ENCODE data around the gene B4GALNT3. TPM values are rescaled to one million over a fixed set of nuclear protein-coding genes. Genes with fewer than 3 reads are reported as not detected.

B4GALNT3 gene
- total RNA-seq, 1 donor from 2014 or later, result 2.9 TPM

DNA sequence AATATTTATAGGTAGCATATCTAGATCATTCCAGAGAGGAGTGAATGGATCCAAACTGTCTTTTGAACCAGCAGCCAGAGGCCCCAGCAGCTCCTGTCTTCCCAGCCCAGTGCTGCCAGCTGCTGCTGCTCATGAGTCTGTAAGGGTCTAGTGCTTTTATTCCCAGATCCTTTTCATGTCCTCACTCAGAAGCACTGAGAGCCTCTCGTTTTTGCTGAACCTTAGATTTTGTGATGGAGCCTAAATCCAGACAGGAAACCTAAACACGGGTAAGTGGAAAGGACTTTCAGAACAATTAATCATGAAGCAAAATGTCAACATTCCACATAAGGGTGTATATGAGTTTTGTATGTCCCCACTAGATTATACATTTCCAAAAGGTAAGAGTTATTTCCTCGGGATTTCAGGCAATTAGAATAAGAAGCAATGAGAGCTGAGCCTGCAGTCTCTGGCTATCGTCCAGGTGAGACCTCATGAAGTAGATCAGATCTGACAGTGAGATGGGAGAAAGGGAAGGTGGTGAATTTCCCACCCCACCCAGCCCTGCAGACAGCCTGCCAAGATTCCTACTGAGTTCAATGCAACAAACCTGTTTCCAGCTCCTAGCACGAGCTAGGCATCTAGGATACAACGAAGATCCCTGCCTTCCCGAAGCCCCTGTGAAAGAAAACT is 119.1 kb downstream of the B4GALNT3 start:
- TF ChIP-seq, protein P1, sequence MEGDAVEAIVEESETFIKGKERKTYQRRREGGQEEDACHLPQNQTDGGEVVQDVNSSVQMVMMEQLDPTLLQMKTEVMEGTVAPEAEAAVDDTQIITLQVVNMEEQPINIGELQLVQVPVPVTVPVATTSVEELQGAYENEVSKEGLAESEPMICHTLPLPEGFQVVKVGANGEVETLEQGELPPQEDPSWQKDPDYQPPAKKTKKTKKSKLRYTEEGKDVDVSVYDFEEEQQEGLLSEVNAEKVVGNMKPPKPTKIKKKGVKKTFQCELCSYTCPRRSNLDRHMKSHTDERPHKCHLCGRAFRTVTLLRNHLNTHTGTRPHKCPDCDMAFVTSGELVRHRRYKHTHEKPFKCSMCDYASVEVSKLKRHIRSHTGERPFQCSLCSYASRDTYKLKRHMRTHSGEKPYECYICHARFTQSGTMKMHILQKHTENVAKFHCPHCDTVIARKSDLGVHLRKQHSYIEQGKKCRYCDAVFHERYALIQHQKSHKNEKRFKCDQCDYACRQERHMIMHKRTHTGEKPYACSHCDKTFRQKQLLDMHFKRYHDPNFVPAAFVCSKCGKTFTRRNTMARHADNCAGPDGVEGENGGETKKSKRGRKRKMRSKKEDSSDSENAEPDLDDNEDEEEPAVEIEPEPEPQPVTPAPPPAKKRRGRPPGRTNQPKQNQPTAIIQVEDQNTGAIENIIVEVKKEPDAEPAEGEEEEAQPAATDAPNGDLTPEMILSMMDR (IDR thresholded peaks at IDR 0.05), result no peak
- H3K9me3 Mint-ChIP-seq (ENCODE audit: low read depth), result peaks cover 5% of the 10 kb centered on the region
- H3K4me3 Mint-ChIP-seq (ENCODE audit: unreplicated experiment), result no peak overlapping the region
- H3K4me1 Mint-ChIP-seq (ENCODE audit: low read depth), result peaks cover 37% of the 10 kb centered on the region
- H3K36me3 Mint-ChIP-seq (ENCODE audit: low read depth), result no peaks in the 10 kb centered on the region
- peak overlapping the region; percentile 17 for H3K27ac Mint-ChIP-seq (ENCODE audit: unreplicated experiment)
- no peaks in the 10 kb centered on the region for H3K27me3 Mint-ChIP-seq (ENCODE audit: low read depth)
- DNase-seq (ENCODE audit: low spot score), result no peak

DNA sequence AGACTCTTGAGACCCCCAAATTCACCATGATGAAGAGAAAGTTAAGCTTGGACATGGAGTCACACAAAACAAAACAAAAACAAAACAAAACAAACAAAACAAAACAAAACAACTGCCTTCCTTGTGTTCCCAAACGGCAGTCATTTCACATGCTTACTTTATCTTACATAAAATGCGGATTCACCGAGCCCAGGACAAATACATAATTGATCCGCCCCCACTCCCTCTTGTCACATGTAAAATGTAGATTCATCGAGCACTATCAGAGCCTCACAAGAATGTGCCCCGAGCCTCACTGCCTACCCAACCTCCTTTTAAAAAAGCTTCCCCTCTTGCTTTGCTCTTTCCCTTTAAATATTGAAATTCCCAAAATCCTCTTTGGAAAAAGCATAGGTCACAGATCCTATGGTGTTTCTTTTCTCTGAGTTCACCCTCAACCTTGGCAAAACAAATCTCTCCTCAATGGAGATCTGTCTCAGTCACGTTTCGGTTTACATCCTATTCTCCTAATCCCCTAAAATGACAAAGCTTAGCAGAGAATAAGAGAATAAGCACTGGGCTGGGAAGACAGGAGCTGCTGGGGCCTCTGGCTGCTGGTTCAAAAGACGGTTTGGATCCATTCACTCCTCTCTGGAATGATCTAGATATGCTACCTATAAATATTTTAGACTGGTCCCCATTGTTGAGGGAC is 119.8 kb downstream of the B4GALNT3 start:
- H3K27ac Mint-ChIP-seq (ENCODE audit: unreplicated experiment), result no peak overlapping the region
- TF ChIP-seq, protein P1 (IDR thresholded peaks at IDR 0.05), result no peak
- DNase-seq (ENCODE audit: low spot score), result no peak
- H3K36me3 Mint-ChIP-seq (ENCODE audit: low read depth), result no peaks in the 10 kb centered on the region
- H3K4me1 Mint-ChIP-seq (ENCODE audit: low read depth), result peaks cover 34% of the 10 kb centered on the region
- peaks cover 2% of the 10 kb centered on the region for H3K9me3 Mint-ChIP-seq (ENCODE audit: low read depth)
- no peak overlapping the region for H3K4me3 Mint-ChIP-seq (ENCODE audit: unreplicated experiment)
- no peaks in the 10 kb centered on the region for H3K27me3 Mint-ChIP-seq (ENCODE audit: low read depth)

DNA sequence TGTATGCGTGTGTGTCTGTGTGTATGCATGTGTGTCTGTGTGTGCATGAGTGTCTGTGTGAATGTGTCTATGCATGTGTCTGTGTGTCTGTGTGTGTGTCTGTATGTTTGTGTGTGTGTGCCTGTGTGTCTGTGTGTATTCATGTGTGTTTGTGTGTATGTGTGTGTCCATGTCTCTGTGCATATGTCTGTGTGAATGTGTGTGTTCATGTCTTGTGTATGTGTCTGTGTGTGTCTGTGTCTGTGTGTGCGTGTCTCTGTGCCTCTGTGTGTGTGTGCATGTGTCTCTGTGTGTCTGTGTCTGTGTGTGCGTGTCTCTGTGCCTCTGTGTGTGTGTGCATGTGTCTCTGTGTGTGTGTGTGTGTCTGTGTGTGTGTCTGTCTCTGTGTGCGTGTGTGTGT is 121.1 kb downstream of the B4GALNT3 start:
- no peaks in the 10 kb centered on the region for H3K9me3 Mint-ChIP-seq (ENCODE audit: low read depth)
- no peak for DNase-seq (ENCODE audit: low spot score)
- no peaks in the 10 kb centered on the region for H3K27me3 Mint-ChIP-seq (ENCODE audit: low read depth)
- H3K36me3 Mint-ChIP-seq (ENCODE audit: low read depth), result no peaks in the 10 kb centered on the region
- no peak overlapping the region for H3K27ac Mint-ChIP-seq (ENCODE audit: unreplicated experiment)
- peaks cover 22% of the 10 kb centered on the region for H3K4me1 Mint-ChIP-seq (ENCODE audit: low read depth)
- TF ChIP-seq, protein P1 (IDR thresholded peaks at IDR 0.05), result no peak
- no peak overlapping the region for H3K4me3 Mint-ChIP-seq (ENCODE audit: unreplicated experiment)

DNA sequence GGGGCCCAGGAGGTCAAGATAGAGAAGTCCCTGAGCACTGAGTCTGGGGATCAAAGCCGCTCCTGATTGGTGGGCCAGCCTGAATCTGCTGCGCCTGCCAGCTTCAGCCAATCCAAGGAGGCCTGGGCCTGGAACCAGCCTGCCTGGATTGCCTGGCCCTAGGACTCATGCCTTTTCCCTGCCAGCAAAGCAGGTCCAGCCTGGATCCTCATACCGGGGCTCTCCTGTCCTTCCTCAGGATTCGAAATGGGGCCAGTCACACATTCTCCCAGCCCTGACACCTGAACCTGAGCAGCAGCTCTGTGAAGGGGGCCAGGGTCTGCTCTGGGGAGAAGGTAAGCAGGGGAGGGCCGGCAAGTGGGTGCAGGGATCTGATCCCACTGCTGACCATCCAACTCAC is 121.6 kb downstream of the B4GALNT3 start:
- Mint-ChIP-seq H3K36me3 (ENCODE audit: low read depth) (no peaks in the 10 kb centered on the region), H3K4me1 (ENCODE audit: low read depth) (peaks cover 16% of the 10 kb centered on the region), H3K9me3 (ENCODE audit: low read depth) (no peaks in the 10 kb centered on the region), H3K27me3 (ENCODE audit: low read depth) (no peaks in the 10 kb centered on the region), H3K4me3 (ENCODE audit: unreplicated experiment) (no peak overlapping the region), H3K27ac (ENCODE audit: unreplicated experiment) (no peak overlapping the region)
- TF ChIP-seq, protein P1 (IDR thresholded peaks at IDR 0.05), result no peak
- no peak for DNase-seq (ENCODE audit: low spot score)

DNA sequence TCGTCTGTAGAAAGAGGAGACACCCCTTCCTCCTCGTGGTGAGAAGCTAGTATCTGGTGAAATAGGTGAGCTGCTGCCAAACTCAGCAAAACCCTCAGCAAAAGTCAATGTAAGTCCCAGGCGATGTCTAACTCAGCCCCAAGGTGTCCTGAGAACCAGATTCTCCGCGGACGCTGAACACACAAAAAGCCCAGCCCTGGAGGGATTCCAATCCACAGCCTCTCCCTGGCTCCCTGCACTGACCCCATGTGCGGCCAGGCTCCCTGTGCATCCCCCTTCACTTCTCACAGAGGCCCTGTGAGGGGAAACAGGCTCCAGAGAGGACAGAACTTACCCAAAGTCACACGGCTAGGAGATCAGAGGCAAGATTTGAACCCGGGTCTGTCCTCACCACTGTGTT is 122.0 kb downstream of the B4GALNT3 start:
- Mint-ChIP-seq H3K27ac (ENCODE audit: unreplicated experiment) (no peak overlapping the region), H3K27me3 (ENCODE audit: low read depth) (no peaks in the 10 kb centered on the region), H3K4me3 (ENCODE audit: unreplicated experiment) (no peak overlapping the region), H3K36me3 (ENCODE audit: low read depth) (no peaks in the 10 kb centered on the region), H3K4me1 (ENCODE audit: low read depth) (peaks cover 13% of the 10 kb centered on the region), H3K9me3 (ENCODE audit: low read depth) (no peaks in the 10 kb centered on the region)
- TF ChIP-seq, protein P1 (IDR thresholded peaks at IDR 0.05), result no peak
- no peak for DNase-seq (ENCODE audit: low spot score)
